Amygdala (tissue), 56 donors: ENCODE measurements around the gene POP4.
A peak's percentile ranks its signal among the peaks of the same experiment; 100 is the strongest.

ENCODE experiments used
- DNase-seq, 56 donors: peaks; one replicate each; lab custom pipeline; 2025; lab: John Stamatoyannopoulos, UW

Gene POP4

GRCh38 chr19:29629836-29630534 is 23.9 kb downstream of the POP4 start:
- DNase-seq = no peak

GRCh38 chr19:29630655-29631054 is 24.6 kb downstream of the POP4 start:
- DNase-seq = no peak

GRCh38 chr19:29631450-29631849 is 25.4 kb downstream of the POP4 start:
- DNase-seq = no peak

DNA sequence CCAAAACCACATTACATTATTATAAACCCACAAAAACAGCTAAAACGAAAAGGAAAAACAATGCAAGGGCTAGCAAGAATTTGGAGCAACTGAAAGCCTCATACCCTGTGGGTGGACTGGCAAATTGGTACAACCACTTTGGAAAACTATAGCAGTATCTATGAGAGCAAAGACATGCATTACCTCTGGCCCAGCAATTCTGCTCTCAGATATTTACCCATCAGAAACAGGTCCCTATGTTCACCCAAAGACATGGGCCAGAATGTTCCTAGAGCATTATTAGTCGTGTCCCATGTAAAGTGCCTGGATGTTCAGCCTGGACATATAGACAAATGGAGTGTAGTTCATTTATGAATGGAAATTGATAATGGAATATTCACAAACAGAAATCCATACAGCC is 27.9 kb downstream of the POP4 start:
- no peak for DNase-seq

GRCh38 chr19:29634423-29635130 is 28.5 kb downstream of the POP4 start:
- no peak for DNase-seq

- DNase-seq = no peak
These were observed 29.9 kb downstream of the POP4 start for GRCh38 chr19:29635963-29636362.

GRCh38 chr19:29636553-29637360 is 30.7 kb downstream of the POP4 start:
- no peak for DNase-seq

- DNase-seq = no peak
These were observed 33.0 kb downstream of the POP4 start for GRCh38 chr19:29639086-29639485.

DNA sequence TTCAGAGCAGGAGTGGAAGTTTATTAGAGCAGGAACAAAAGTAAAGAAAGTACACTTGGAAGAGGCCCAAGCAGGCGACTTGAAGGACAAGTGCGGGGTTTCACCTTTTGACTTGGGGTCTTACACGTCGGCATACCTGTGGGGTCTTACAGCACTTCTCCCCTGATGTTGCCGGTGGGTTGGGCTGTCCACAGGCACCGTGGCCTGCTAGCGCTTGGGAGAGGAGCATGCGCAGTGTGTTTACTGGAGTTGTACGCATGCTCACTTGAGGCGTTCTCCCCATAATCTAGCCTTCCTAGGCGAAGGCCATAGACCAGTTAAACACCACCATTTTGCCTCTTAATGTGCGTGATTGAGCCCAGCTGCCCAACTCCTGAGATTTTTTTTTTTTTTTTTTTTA is 34.1 kb downstream of the POP4 start:
- DNase-seq = no peak

DNA sequence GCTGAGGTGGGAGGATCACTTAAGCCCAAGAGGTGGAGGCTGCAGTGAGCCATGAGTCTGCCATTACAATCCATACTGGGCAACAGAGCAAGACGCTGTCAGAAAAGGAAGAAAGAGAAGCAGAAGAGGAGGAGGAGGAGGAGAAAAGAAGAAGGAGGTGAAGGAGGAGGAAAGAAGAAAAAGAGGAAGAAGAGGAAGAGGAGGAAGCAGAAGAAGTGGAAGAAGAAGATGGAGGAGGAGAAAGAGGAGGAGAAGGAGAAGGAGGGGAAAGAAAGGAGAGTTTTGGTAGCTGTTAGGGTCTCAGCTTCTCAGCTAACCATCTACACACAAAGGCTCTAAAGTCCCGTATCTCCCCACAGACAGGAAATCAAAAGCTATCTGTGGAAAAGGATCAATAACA is 35.5 kb downstream of the POP4 start:
- no peak for DNase-seq

- no peak for DNase-seq
These were observed 37.4 kb downstream of the POP4 start for GRCh38 chr19:29643361-29643935.

GRCh38 chr19:29644210-29644609 is 38.1 kb downstream of the POP4 start:
- DNase-seq = no peak

DNA sequence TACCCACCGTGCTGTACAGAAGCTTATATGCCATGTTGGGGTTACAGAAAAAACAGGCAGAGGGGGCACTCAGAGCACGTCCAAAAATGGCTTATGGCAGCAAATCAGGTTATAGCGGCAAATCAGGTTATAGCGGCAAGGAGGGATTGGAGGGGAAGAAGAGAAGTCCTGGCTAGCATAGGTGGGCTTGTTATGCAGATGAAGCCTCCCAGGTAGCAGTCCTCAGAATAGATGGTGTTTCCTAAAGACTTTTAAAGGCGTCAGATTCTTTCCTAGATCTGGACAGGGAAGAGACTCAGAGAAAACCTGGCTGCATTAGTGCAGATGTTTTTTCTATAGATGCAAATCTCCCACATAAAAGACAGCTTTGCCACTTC is 39.4 kb downstream of the POP4 start:
- DNase-seq = no peak

DNA sequence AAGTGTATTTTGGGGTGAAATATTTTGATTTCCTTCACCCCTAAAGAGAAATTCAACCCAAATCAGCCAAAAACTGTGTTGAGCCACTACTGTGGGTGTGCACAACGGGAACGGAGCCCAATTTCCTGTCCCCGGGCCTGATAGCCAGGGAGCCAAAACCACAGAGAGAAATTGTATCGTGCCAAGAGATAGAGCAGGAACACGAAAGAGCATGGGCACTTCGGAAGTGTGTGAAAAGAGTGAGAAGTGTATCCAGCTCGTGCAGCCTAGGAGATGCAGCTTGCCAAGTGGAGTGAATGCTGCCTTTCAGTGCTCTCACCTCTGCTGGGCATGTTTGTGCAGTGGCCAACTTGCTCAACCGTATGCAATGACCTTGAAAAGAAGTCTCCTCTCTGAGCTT is 39.8 kb downstream of the POP4 start:
- peak in 12 of 56 donors; percentile 7 to 42 (median 20) for DNase-seq

GRCh38 chr19:29650772-29651387 is 44.8 kb downstream of the POP4 start:
- DNase-seq = no peak

GRCh38 chr19:29651622-29652394 is 45.7 kb downstream of the POP4 start:
- DNase-seq = no peak

DNA sequence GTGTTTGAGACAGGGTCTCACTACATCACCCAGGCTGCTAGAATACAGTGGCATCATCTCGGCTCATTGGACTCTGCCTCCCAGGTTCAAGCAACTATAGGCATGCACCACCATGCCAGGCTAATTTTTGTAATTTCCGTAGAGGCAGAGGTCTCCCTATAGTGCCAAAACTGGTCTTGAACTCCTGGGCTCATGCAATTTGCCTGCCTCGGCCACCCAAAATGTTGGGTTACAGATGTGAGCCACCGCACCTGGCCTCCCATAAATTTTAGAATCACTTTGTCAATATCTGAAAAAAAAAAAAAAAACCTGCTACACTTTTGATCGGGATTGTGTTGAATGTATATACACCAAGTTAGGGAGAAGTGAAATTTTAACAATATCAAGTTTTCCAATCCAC is 47.3 kb downstream of the POP4 start:
- DNase-seq = no peak

DNA sequence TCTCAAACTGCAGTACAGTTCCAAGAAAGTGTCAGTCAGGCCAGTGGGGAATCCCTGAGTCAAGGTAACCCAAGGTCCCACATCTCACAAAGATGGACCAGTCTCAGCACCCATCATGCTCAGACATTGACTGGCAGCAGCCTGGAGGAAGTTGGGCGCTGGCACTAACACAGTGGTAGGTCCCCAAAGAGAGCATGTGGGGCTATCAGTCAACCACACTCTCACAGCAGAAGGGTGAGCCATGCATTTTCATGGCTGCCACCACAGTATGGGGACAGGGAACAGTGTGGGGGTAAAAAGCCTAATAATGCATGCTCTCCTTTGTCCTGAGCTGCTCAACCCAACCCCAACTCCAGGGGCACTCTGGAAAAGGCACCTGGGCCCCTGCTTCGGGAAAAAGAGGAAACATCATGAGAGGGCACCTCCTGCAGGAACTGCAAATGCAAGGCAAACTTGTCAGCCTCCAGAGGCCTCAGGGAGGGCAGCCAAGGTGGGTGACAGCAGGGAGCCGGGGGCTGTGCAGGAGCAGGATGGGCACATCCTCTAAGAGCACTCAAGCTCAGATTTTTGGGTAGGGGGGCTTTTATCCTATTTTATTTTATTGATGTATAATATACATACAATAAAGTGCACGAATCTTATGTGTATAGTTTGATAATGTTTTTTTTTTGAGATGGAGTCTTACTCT is 49.7 kb downstream of the POP4 start:
- DNase-seq = no peak

GRCh38 chr19:29658221-29658991 is 52.3 kb downstream of the POP4 start:
- DNase-seq = no peak
